HepG2 (cell line): ENCODE data around the gene MGMT. TPM values are rescaled to one million over a fixed set of nuclear protein-coding genes. Genes with fewer than 3 reads are reported as not detected.

ENCODE experiments used
- ATAC-seq: fragments of 200-7000 bp; cut with Tn5 transposase; 3 replicates; pipeline ENCODE4 v1.9.1; 2020; ENCODE audit warnings: mild to moderate bottlenecking, moderate library complexity
- BruUV-seq: library from RNA; stranded (reverse); fragments of 400-500 nt; replicated peaks from 2 replicates; lab custom pipeline; 2021; lab: Mats Ljungman, UMichigan
- CTCF ChIA-PET: fragments of 300-600 bp; formaldehyde crosslinking; extraction: SDS; loops from one replicate; lab custom pipeline; 2021; ENCODE audit warnings: low total read pairs, inconsistent platforms, low intra/inter-chr PET ratio; lab: Yijun Ruan, JAX
- POLR2A ChIA-PET: fragments of 350-600 bp; sonication (Branson Sonifier 250); formaldehyde crosslinking; loops from one replicate; lab custom pipeline; 2020; ENCODE audit warnings: antibody characterized with exemption, inconsistent platforms; lab: Yijun Ruan, JAX
- DNase-seq: peaks from one replicate; pipeline ENCODE4 v3.0.0-alpha.2; 2015; ENCODE audit warnings: low spot score
- FAIRE-seq: peaks from 3 replicates; lab custom pipeline; 2011; peaks lifted over from hg19 to GRCh38; lab: Jason Lieb, UNC
- H2AFZ ChIP-seq: one replicate; pipeline ENCODE4 v1.6.1; 2011; ENCODE audit warnings: low read length, inconsistent platforms
- H3K27ac ChIP-seq: fragments of 300-600 bp; 3 replicates; pipeline ENCODE4 v1.8.0; 2011; ENCODE audit warnings: mixed run types, mild to moderate bottlenecking, mixed read lengths, low read length, inconsistent platforms; ENCODE audit not compliant: insufficient read depth; ENCODE audit errors: extremely low read length
- H3K27me3 ChIP-seq, 2 experiments: fragments of 200-600 bp in 1 of 2; 2 replicates in 1 of 2; 3 replicates in 1 of 2; pipeline versions ENCODE4 v1.6.0 to v1.8.0; 2011; ENCODE audit warnings: low read length in 2 of 2, mild to moderate bottlenecking in 2 of 2, moderate library complexity in 2 of 2, inconsistent platforms in 1 of 2; ENCODE audit not compliant: insufficient read depth in 2 of 2, control insufficient read depth in 1 of 2
- H3K36me3 ChIP-seq, 2 experiments: fragments of 200-600 bp in 1 of 2; replicated peaks in 1 of 2; 2 replicates in 1 of 2; 3 replicates in 1 of 2; pipeline versions ENCODE4 v1.5.1 to v1.8.0; 2011; ENCODE audit warnings: low read length in 2 of 2, inconsistent platforms in 1 of 2; ENCODE audit not compliant: insufficient read depth in 2 of 2, control insufficient read depth in 1 of 2
- H3K4me1 ChIP-seq: 2 replicates; pipeline ENCODE4 v1.5.1; 2012; ENCODE audit warnings: low read length, inconsistent platforms; ENCODE audit not compliant: insufficient read depth
- H3K4me2 ChIP-seq: 2 replicates; pipeline ENCODE4 v1.6.0; 2011; ENCODE audit warnings: low read depth, low read length, inconsistent platforms
- H3K4me3 ChIP-seq, 3 experiments: fragments of 200-600 bp in 1 of 3; sonication (generic), shearing (Covaris generic) in 1 of 3; replicated peaks in 1 of 3; 2 replicates each; pipeline ENCODE4 v1.5.1; 2011 to 2016; ENCODE audit warnings: low read length in 3 of 3, inconsistent platforms in 2 of 3, low read depth in 2 of 3, mild to moderate bottlenecking in 2 of 3, control low read depth in 1 of 3, mixed read lengths in 1 of 3; ENCODE audit not compliant: insufficient read depth in 1 of 3
- H3K79me2 ChIP-seq: one replicate; pipeline ENCODE4 v1.6.1; 2011; ENCODE audit warnings: low read length, inconsistent platforms; ENCODE audit not compliant: insufficient read depth
- H3K9ac ChIP-seq: 2 replicates; pipeline ENCODE4 v1.6.0; 2011; ENCODE audit warnings: mild to moderate bottlenecking, low read depth, low read length, inconsistent platforms; ENCODE audit not compliant: insufficient read depth
- H3K9me3 ChIP-seq: 2 replicates; pipeline ENCODE4 v1.5.1; 2012; ENCODE audit warnings: mild to moderate bottlenecking, low read length
- H4K20me1 ChIP-seq: 2 replicates; pipeline ENCODE4 v1.6.0; 2011; ENCODE audit warnings: inconsistent platforms, mild to moderate bottlenecking, low read length, moderate library complexity; ENCODE audit not compliant: insufficient read depth
- FOXO1 ChIP-seq: sonication (generic); formaldehyde crosslinking; IDR thresholded peaks from 2 replicates; pipeline ENCODE4 v1.4.0; 2020; ENCODE audit warnings: missing genetic modification reagents
- HCFC1 ChIP-seq: fragments of 150-350 bp; IDR thresholded peaks from 2 replicates; pipeline ENCODE4 v1.6.1; 2014; ENCODE audit warnings: low read depth, low read length
- HNRNPLL ChIP-seq: fragments of 200-400 bp; formaldehyde crosslinking; IDR thresholded peaks from 2 replicates; pipeline ENCODE4 v1.6.1; 2017; ENCODE audit warnings: mild to moderate bottlenecking, low read depth, low read length; ENCODE audit not compliant: poor library complexity, severe bottlenecking
- KAT7 ChIP-seq: IDR thresholded peaks from 2 replicates; pipeline ENCODE4 v1.6.1; 2018; ENCODE audit warnings: borderline replicate concordance, missing compliant biosample characterization
- KLF13 ChIP-seq: sonication (generic); formaldehyde crosslinking; IDR thresholded peaks from 2 replicates; pipeline ENCODE4 v1.4.0; 2020; ENCODE audit warnings: mild to moderate bottlenecking, missing genetic modification reagents
- MEIS2 ChIP-seq: sonication (generic); formaldehyde crosslinking; IDR thresholded peaks from 2 replicates; pipeline ENCODE4 v1.9.0; 2021; ENCODE audit warnings: mild to moderate bottlenecking, missing genetic modification reagents
- ZBTB14 ChIP-seq: sonication (generic); formaldehyde crosslinking; IDR thresholded peaks from 2 replicates; pipeline ENCODE4 v1.4.0; 2020; ENCODE audit warnings: missing genetic modification reagents
- ZNF263 ChIP-seq: sonication (generic); formaldehyde crosslinking; IDR thresholded peaks from 2 replicates; pipeline ENCODE4 v1.4.0; 2020; ENCODE audit warnings: missing genetic modification reagents
- ZNF800 ChIP-seq: sonication (generic); formaldehyde crosslinking; IDR thresholded peaks from 2 replicates; pipeline ENCODE4 v1.4.0; 2020; ENCODE audit warnings: missing genetic modification reagents
- WGBS: methylation state at CpG from one replicate; pipeline ENCODE4 v1.1.6; 2017; ENCODE audit warnings: low lambda C conversion rate; 5-methylcytosine and 5-hydroxymethylcytosine counted together
- in situ Hi-C: cut with HindIII; loops from 2 replicates; pipeline ENCODE4 v1.10.0; 2017; ENCODE audit warnings: low pct_unique_long_range_greater_than_20kb; ENCODE audit not compliant: extremely low pct_ligation_motif_present
- intact Hi-C: fragments of 100-400 bp; cut with micrococcal nuclease; formaldehyde crosslinking; loops from one replicate; pipeline ENCODE4 v1.10.0; 2022; ENCODE audit not compliant: unreplicated experiment
- polyA plus RNA-seq, 8 experiments: library from polyadenylated mRNA; depleted of rRNA in 3 of 8; stranded (reverse) in 7 of 8; unstranded in 1 of 8; fragments of >200 nt; fragmentation: Illumina TruSeq in 4 of 8; extraction: Trizol in 4 of 8; gene quantifications; 2 replicates each; pipeline versions ENCODE4 v1.2.1 to v1.2.3, GENCODE V29; 2011 to 2016; ENCODE audit warnings: low read depth in 4 of 8, missing spikeins in 1 of 8, mixed read lengths in 1 of 8; ENCODE audit not compliant: insufficient read depth in 1 of 8
- total RNA-seq, 5 experiments: library from RNA; depleted of rRNA; stranded (reverse); fragments of >200 nt; fragmentation: Illumina TruSeq; extraction: Trizol; gene quantifications; 2 replicates each; pipeline ENCODE4 v1.2.3, GENCODE V29; 2016; ENCODE audit warnings: low read depth in 1 of 5

MGMT gene
- total and polyA plus RNA-seq, 2 of the 13 experiments (the other 11 are each of a cell fraction or from before 2014, with no cell fraction given), result 12.0 to 19.5 TPM

GRCh38 chr10:129652021-129652420, 185.0 kb downstream of the MGMT start:
- no peaks in the 10 kb centered on the region for H3K4me1 ChIP-seq
- H3K79me2 ChIP-seq, result no peaks in the 10 kb centered on the region
- no peak overlapping the region for H2AFZ ChIP-seq
- no peak overlapping the region for H3K27ac ChIP-seq
- H3K27me3 ChIP-seq, result no peaks in the 10 kb centered on the region
- FAIRE-seq (no peak), DNase-seq (no peak), ATAC-seq (no peak)
- in situ Hi-C loops, result no loop called here
- intact Hi-C loops, result no loop called here
- WGBS, result 82% methylated on average over 10 of the region's 15 CpGs
- POLR2A ChIA-PET, result no interaction called here
- H3K9ac ChIP-seq, result no peak overlapping the region
- no peak overlapping the region for H3K4me3 ChIP-seq
- H4K20me1 ChIP-seq, result no peaks in the 10 kb centered on the region
- BruUV-seq, result no TSS peak
- no peak overlapping the region for H3K4me2 ChIP-seq
- H3K9me3 ChIP-seq, result no peaks in the 10 kb centered on the region
- CTCF ChIA-PET, result no interaction called here
- TF ChIP-seq ZBTB14 (CRISPR knock-in tag) (no peak), HCFC1 (no peak), HNRNPLL (no peak), MEIS2 (CRISPR knock-in tag) (no peak), KAT7 (CRISPR knock-in tag) (no peak), ZNF263 (CRISPR knock-in tag) (no peak), ZNF800 (CRISPR knock-in tag) (no peak), FOXO1 (no peak), KLF13 (no peak)
- no peaks in the 10 kb centered on the region; a peak in 2 of 5 replicates for H3K36me3 ChIP-seq
